GM12878 (cell line): ENCODE measurements around the gene NEGR1. TPM values are rescaled to one million over a fixed set of nuclear protein-coding genes. Genes with fewer than 3 reads are reported as not detected.
"Not testable (repeated sequence)": the region's sequence is repeated elsewhere in the genome, so short reads cannot be mapped to it uniquely, and the experiment has no call there.

Experiments used
- ATAC-seq: fragments of 200-7000 bp; cut with Tn5 transposase; 3 replicates; pipeline ENCODE4 v1.9.1; 2020; ENCODE audit warnings: mild to moderate bottlenecking, moderate library complexity
- BruUV-seq: library from RNA; stranded (reverse); fragments of 400-500 nt; replicated peaks from 2 replicates; lab custom pipeline; 2021; lab: Mats Ljungman, UMichigan
- CTCF ChIA-PET: fragments of 300-600 bp; sonication (Branson Sonifier 250); formaldehyde crosslinking; extraction: SDS; loops from one replicate; lab custom pipeline; 2021; ENCODE audit warnings: inconsistent platforms; lab: Yijun Ruan, JAX
- POLR2A ChIA-PET: fragments of 350-600 bp; formaldehyde crosslinking; extraction: SDS; loops from one replicate; lab custom pipeline; 2021; ENCODE audit warnings: inconsistent platforms; lab: Charles Lee
- RAD21 ChIA-PET: fragments of 300-600 bp; sonication (Branson Sonifier 250); formaldehyde crosslinking; loops from one replicate; lab custom pipeline; 2023; ENCODE audit warnings: antibody characterized with exemption; ENCODE audit not compliant: unreplicated experiment; lab: Charles Lee
- SMC1A ChIA-PET: fragments of 300-600 bp; sonication (Branson Sonifier 250); formaldehyde crosslinking; loops from one replicate; lab custom pipeline; 2023; ENCODE audit not compliant: unreplicated experiment, uncharacterized antibody; lab: Charles Lee
- DNase-seq: peaks from one replicate; pipeline ENCODE4 v3.0.0-alpha.2; 2011; ENCODE audit warnings: low read depth, low spot score
- FAIRE-seq: peaks from 3 replicates; lab custom pipeline; 2011; peaks lifted over from hg19 to GRCh38; lab: Jason Lieb, UNC
- H2AFZ ChIP-seq: 2 replicates; pipeline ENCODE4 v1.6.0; 2011; ENCODE audit warnings: low read depth, low read length, control low read depth; ENCODE audit not compliant: control insufficient read depth
- H3K27ac ChIP-seq: 2 replicates; pipeline ENCODE4 v1.5.1; 2011; ENCODE audit warnings: control low read depth; ENCODE audit not compliant: control insufficient read depth, insufficient read depth
- H3K27me3 ChIP-seq, 2 experiments: replicated peaks in 1 of 2; 2 replicates each; pipeline versions ENCODE4 v1.6.0 to v1.6.1; 2011; ENCODE audit warnings: low read length in 1 of 2; ENCODE audit not compliant: control insufficient read depth in 2 of 2, insufficient read depth in 2 of 2
- H3K36me3 ChIP-seq, 2 experiments: 2 replicates each; pipeline ENCODE4 v1.5.1; 2011; ENCODE audit warnings: low read length in 1 of 2; ENCODE audit not compliant: control insufficient read depth in 2 of 2, insufficient read depth in 2 of 2
- H3K4me1 ChIP-seq: 2 replicates; pipeline ENCODE4 v1.6.1; 2011; ENCODE audit warnings: mild to moderate bottlenecking, low read length, moderate library complexity, mixed read lengths; ENCODE audit not compliant: control insufficient read depth, insufficient read depth
- H3K4me2 ChIP-seq: 2 replicates; pipeline ENCODE4 v1.6.0; 2011; ENCODE audit warnings: control low read depth; ENCODE audit not compliant: control insufficient read depth, insufficient read depth
- H3K4me3 ChIP-seq: fragments of 200-600 bp; sonication (generic); 2 replicates; pipeline ENCODE4 v1.5.1; 2016
- H3K79me2 ChIP-seq: 2 replicates; pipeline ENCODE4 v1.6.0; 2011; ENCODE audit warnings: low read length; ENCODE audit not compliant: control insufficient read depth, insufficient read depth
- H3K9ac ChIP-seq: 2 replicates; pipeline ENCODE4 v1.8.0; 2011; ENCODE audit warnings: low read length, control low read depth, mixed read lengths; ENCODE audit not compliant: control insufficient read depth, insufficient read depth
- H3K9me3 ChIP-seq: replicated peaks from 3 replicates; pipeline ENCODE4 v1.5.1; 2011; ENCODE audit warnings: mild to moderate bottlenecking, low read length; ENCODE audit not compliant: control insufficient read depth, insufficient read depth
- H4K20me1 ChIP-seq: 2 replicates; pipeline ENCODE4 v1.6.0; 2011; ENCODE audit not compliant: control insufficient read depth, insufficient read depth
- ATF7 ChIP-seq: fragments of 450-650 bp; IDR thresholded peaks from 2 replicates; pipeline ENCODE4 v1.6.1; 2016; ENCODE audit warnings: low read depth, mild to moderate bottlenecking
- JUND ChIP-seq: IDR thresholded peaks from 2 replicates; pipeline ENCODE4 v1.6.1; 2012; ENCODE audit warnings: low read depth, mild to moderate bottlenecking, low read length, improper control_type of control experiment, moderate library complexity
- NBN ChIP-seq: fragments of 450-650 bp; IDR thresholded peaks from 2 replicates; pipeline ENCODE4 v1.6.1; 2016
- STAT1 ChIP-seq: fragments of 450-650 bp; conservative IDR thresholded peaks from 2 replicates; pipeline ENCODE4 v1.6.1; 2014; ENCODE audit warnings: antibody characterized with exemption, mild to moderate bottlenecking
- TCF7 ChIP-seq: IDR thresholded peaks from 2 replicates; pipeline ENCODE4 v1.6.1; 2014; ENCODE audit warnings: antibody characterized with exemption, borderline replicate concordance
- ZSCAN29 ChIP-seq: fragments of 450-650 bp; IDR thresholded peaks from 2 replicates; pipeline ENCODE4 v1.6.1; 2017; ENCODE audit warnings: mild to moderate bottlenecking, moderate library complexity
- WGBS: methylation state at CpG from one replicate; pipeline ENCODE4 v1.1.6; 2016; ENCODE audit warnings: low lambda C conversion rate; ENCODE audit not compliant: insufficient replicate concordance, insufficient coverage; ENCODE audit errors: missing lambda C conversion rate; 5-methylcytosine and 5-hydroxymethylcytosine counted together
- in situ Hi-C: fragments of 300-500 bp; cut with MboI; formaldehyde crosslinking; loops from 9 replicates; pipeline ENCODE4 v1.14.3; 2018; ENCODE audit warnings: mixed read lengths
- intact Hi-C: fragments of 100-400 bp; cut with micrococcal nuclease; formaldehyde crosslinking; loops from one replicate; pipeline ENCODE4 v1.14.2; 2022; ENCODE audit not compliant: unreplicated experiment
- polyA plus RNA-seq, 11 experiments: library from polyadenylated mRNA; depleted of rRNA in 4 of 11; unstranded in 6 of 11; stranded (reverse) in 5 of 11; fragments of >200 nt; fragmentation: Nextera tagmentation in 4 of 11; fragmentation: Illumina TruSeq in 1 of 11; extraction: Ambion mirVana in 4 of 11; extraction: Trizol in 1 of 11; gene quantifications; 1 replicate in 1 of 11; 2 replicates in 10 of 11; pipeline versions ENCODE4 v1.2.1 to v1.2.3, GENCODE V29; 2011 to 2016; ENCODE audit warnings: inconsistent platforms in 2 of 11, missing spikeins in 2 of 11, low read depth in 1 of 11
- total RNA-seq, 4 experiments: library from RNA; depleted of rRNA in 3 of 4; stranded (reverse); fragments of >200 nt in 3 of 4; fragmentation: Illumina TruSeq in 1 of 4; extraction: Trizol in 1 of 4; gene quantifications; 2 replicates each; pipeline versions ENCODE4 v1.2.1 to v1.2.3, GENCODE V29; 2013 to 2021

NEGR1 gene
- total and polyA plus RNA-seq, 10 of the 15 experiments (the other 5 are each of a cell fraction or from before 2014, with no cell fraction given): under 0.01 to 0.03 (median 0.01) TPM; not detected in 7

DNA sequence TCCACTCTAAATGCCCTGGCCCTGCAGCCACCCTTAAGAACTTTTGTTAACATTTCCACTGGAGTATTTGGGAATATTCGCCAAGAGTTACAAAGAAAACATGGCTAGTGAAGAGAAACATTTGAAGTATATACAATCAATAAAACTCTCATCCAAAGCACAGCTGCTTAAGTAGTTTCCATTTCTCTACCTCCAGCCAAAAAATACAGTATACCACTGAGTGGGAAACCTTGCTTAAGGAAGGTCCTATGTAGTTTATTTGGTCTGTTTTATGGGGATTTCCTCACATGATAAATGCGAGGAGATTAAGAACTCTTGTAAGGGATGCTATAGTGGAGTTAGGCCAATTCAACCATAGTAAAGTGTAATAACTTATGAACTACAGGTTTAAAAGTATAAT is 382.5 kb downstream of the NEGR1 start (continued):
- no peak for TF ChIP-seq ATF7

- CTCF ChIA-PET, FAIRE-seq, SMC1A ChIA-PET, H3K4me2 ChIP-seq, in situ Hi-C loops, intact Hi-C loops, H3K36me3 ChIP-seq, H2AFZ ChIP-seq, POLR2A ChIA-PET, H3K4me1 ChIP-seq, H4K20me1 ChIP-seq, H3K9ac ChIP-seq, H3K9me3 ChIP-seq, DNase-seq, RAD21 ChIA-PET, BruUV-seq, ATAC-seq, H3K4me3 ChIP-seq, H3K79me2 ChIP-seq, H3K27me3 ChIP-seq, H3K27ac ChIP-seq: not testable (repeated sequence)
- 77% methylated on average over 22 of the region's 23 CpGs for WGBS
Observed at GRCh38 chr1:71888166-71888565, 394.2 kb downstream of the NEGR1 start.

DNA sequence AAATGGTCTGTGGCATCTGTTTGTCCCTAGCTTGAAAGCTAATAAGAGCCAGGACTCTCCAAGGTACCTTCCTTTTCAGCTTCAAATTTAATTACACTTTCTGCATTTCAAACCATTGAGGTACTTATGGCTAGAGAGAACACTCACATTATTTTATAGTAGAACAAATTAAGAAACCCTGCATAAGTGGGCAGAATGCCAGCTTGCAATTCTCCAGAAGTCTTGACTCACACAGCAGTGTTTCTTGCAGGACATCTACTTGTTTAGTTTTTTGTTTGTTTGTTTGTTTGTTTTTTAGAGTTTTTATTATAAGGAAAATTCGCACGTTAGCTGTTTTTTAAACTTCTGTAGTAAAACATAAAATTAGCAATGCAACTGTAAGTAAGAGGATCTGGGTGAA is 397.2 kb downstream of the NEGR1 start:
- POLR2A ChIA-PET: no interaction called here
- Histone ChIP-seq H2AFZ (no peak overlapping the region), H3K79me2 (no peaks in the 10 kb centered on the region), H3K9ac (no peak overlapping the region), H4K20me1 (no peaks in the 10 kb centered on the region), H3K4me3 (no peak overlapping the region), H3K27me3 (no peaks in the 10 kb centered on the region), H3K4me2 (no peak overlapping the region), H3K27ac (no peak overlapping the region), H3K9me3 (no peaks in the 10 kb centered on the region), H3K4me1 (no peaks in the 10 kb centered on the region), H3K36me3 (no peaks in the 10 kb centered on the region)
- SMC1A ChIA-PET: no interaction called here
- intact Hi-C loops (no loop called here), in situ Hi-C loops (no loop called here)
- RAD21 ChIA-PET: no interaction called here
- CTCF ChIA-PET: interaction anchor here (0.6 kb wide), 1 partner anchor 18 kb away, joined by 3 read pairs; no protein-coding TSS in a partner anchor
- BruUV-seq: no TSS peak
- ATAC-seq (no peak), DNase-seq (no peak), FAIRE-seq (no peak)
- 39% methylated on average over 2 of the region's 2 CpGs for WGBS
- TF ChIP-seq STAT1 (no peak), TCF7 (no peak), JUND (no peak), NBN (no peak), ZSCAN29 (no peak)
